CD14-positive monocyte (primary cell): ENCODE data around the gene SLC6A15. TPM values are rescaled to one million over a fixed set of nuclear protein-coding genes. Genes with fewer than 3 reads are reported as not detected.

Experiments
- DNase-seq, 3 donors: peaks; one replicate each; pipeline ENCODE4 v3.0.0-alpha.2; 2011 to 2022
- H2AFZ ChIP-seq: 2 replicates; pipeline ENCODE4 v1.6.0; 2012; ENCODE audit warnings: mild to moderate bottlenecking, low read depth, low read length, inconsistent platforms; ENCODE audit not compliant: insufficient read depth, poor library complexity, severe bottlenecking
- H3K27ac ChIP-seq, 2 donors: 1 replicate in 1 of 2; 2 replicates in 1 of 2; pipeline ENCODE4 v1.5.1; 2012 to 2013; ENCODE audit warnings: low read length in 2 of 2, control low read depth in 1 of 2, inconsistent platforms in 1 of 2, low read depth in 1 of 2, mild to moderate bottlenecking in 1 of 2
- H3K27me3 ChIP-seq, 2 donors: one replicate each; pipeline versions ENCODE4 v1.6.0 to v1.6.1; 2011 to 2013; ENCODE audit warnings: low read length in 2 of 2; ENCODE audit not compliant: control insufficient read depth in 2 of 2, insufficient read depth in 2 of 2
- H3K36me3 ChIP-seq, 2 donors: replicated peaks in 1 of 2; 1 replicate in 1 of 2; 2 replicates in 1 of 2; pipeline versions ENCODE4 v1.5.1 to v1.6.1; 2012 to 2013; ENCODE audit warnings: low read length in 2 of 2, control low read depth in 1 of 2, inconsistent platforms in 1 of 2, mild to moderate bottlenecking in 1 of 2; ENCODE audit not compliant: insufficient read depth in 2 of 2, control insufficient read depth in 1 of 2
- H3K4me1 ChIP-seq, 2 donors: 1 replicate in 1 of 2; 2 replicates in 1 of 2; pipeline versions ENCODE4 v1.5.1 to v1.6.1; 2012 to 2013; ENCODE audit warnings: low read length in 2 of 2, control low read depth in 1 of 2, inconsistent platforms in 1 of 2, mild to moderate bottlenecking in 1 of 2, moderate library complexity in 1 of 2; ENCODE audit not compliant: insufficient read depth in 2 of 2, control insufficient read depth in 1 of 2
- H3K4me2 ChIP-seq: replicated peaks from 2 replicates; pipeline ENCODE3; 2012; ENCODE audit warnings: low read length, moderate library complexity, mild to moderate bottlenecking; ENCODE audit not compliant: poor library complexity, severe bottlenecking; ENCODE audit errors: extremely low read depth
- H3K4me3 ChIP-seq, 3 experiments: fragments of 200-600 bp in 1 of 3; sonication (generic) in 1 of 3; replicated peaks in 1 of 3; 1 replicate in 2 of 3; 2 replicates in 1 of 3; pipeline ENCODE4 v1.5.1; 2011 to 2013; ENCODE audit warnings: low read length in 3 of 3, mild to moderate bottlenecking in 3 of 3, control low read depth in 2 of 3, low read depth in 2 of 3, inconsistent platforms in 1 of 3, moderate library complexity in 1 of 3
- H3K79me2 ChIP-seq: 2 replicates; pipeline ENCODE4 v1.6.0; 2012; ENCODE audit warnings: mild to moderate bottlenecking, control low read depth, inconsistent platforms, low read length, moderate library complexity; ENCODE audit not compliant: insufficient read depth
- H3K9ac ChIP-seq: 2 replicates; pipeline ENCODE4 v1.6.0; 2017; ENCODE audit warnings: low read length, mild to moderate bottlenecking; ENCODE audit not compliant: insufficient read depth, poor library complexity, severe bottlenecking
- H3K9me3 ChIP-seq, 2 donors: replicated peaks in 1 of 2; 1 replicate in 1 of 2; 2 replicates in 1 of 2; pipeline versions ENCODE4 v1.5.1 to v1.6.1; 2012 to 2013; ENCODE audit warnings: low read length in 2 of 2, control low read depth in 1 of 2; ENCODE audit not compliant: control insufficient read depth in 1 of 2, insufficient read depth in 1 of 2
- H4K20me1 ChIP-seq: 2 replicates; pipeline ENCODE4 v1.6.0; 2012; ENCODE audit warnings: mild to moderate bottlenecking, low read length, control low read depth, moderate library complexity; ENCODE audit not compliant: insufficient read depth
- H3K27ac Mint-ChIP-seq, 7 donors: one replicate each; pipeline ENCODE4 v1.8.0; 2020; ENCODE audit warnings: mild to moderate bottlenecking in 7 of 7, mixed read lengths in 7 of 7, moderate library complexity in 6 of 7, inconsistent platforms in 2 of 7
- H3K27me3 Mint-ChIP-seq, 3 donors: one replicate each; pipeline ENCODE4 v1.8.0; 2021 to 2022; ENCODE audit warnings: low read depth in 3 of 3, mild to moderate bottlenecking in 3 of 3, mixed read lengths in 3 of 3, moderate library complexity in 3 of 3, inconsistent platforms in 1 of 3
- H3K36me3 Mint-ChIP-seq, 2 donors: one replicate each; pipeline ENCODE4 v1.8.0; 2020; ENCODE audit warnings: mixed read lengths in 2 of 2, inconsistent platforms in 1 of 2, mild to moderate bottlenecking in 1 of 2
- H3K4me1 Mint-ChIP-seq: one replicate; pipeline ENCODE4 v1.8.0; 2020; ENCODE audit warnings: mild to moderate bottlenecking, mixed read lengths
- H3K4me3 Mint-ChIP-seq, 2 donors: one replicate each; pipeline ENCODE4 v1.8.0; 2020; ENCODE audit warnings: mild to moderate bottlenecking in 2 of 2, mixed read lengths in 2 of 2, moderate library complexity in 1 of 2
- H3K9me3 Mint-ChIP-seq, 7 donors: one replicate each; pipeline ENCODE4 v1.8.0; 2020 to 2022; ENCODE audit warnings: mixed read lengths in 7 of 7, mild to moderate bottlenecking in 6 of 7, moderate library complexity in 6 of 7, inconsistent platforms in 2 of 7
- WGBS: methylation state at CpG from one replicate; pipeline ENCODE4 v1.1.5; 2013; ENCODE audit warnings: missing lambda C conversion rate; ENCODE audit not compliant: insufficient coverage; 5-methylcytosine and 5-hydroxymethylcytosine counted together
- intact Hi-C, 2 donors: fragments of 100-400 bp; cut with micrococcal nuclease; formaldehyde crosslinking; loops; one replicate each; pipeline versions ENCODE4 v1.15.0 to v1.15.1; 2023
- polyA plus RNA-seq, 3 donors: library from polyadenylated mRNA; depleted of rRNA in 1 of 3; unstranded in 2 of 3; stranded (reverse) in 1 of 3; fragments of 300-500 nt in 2 of 3; fragments of >200 nt in 1 of 3; fragmentation: Illumina TruSeq in 2 of 3; gene quantifications; 1 replicate in 2 of 3; 2 replicates in 1 of 3; pipeline ENCODE4 v1.2.3, GENCODE V29; 2012 to 2021
- TF ChIP-seq, protein P1 (sequence below): fragments of 200-600 bp; IDR thresholded peaks from one replicate; pipeline ENCODE4 v1.8.0; 2022; ENCODE audit warnings: antibody characterized with exemption, mild to moderate bottlenecking

SLC6A15 gene
- polyA plus RNA-seq, 3 donors = not detected

DNA sequence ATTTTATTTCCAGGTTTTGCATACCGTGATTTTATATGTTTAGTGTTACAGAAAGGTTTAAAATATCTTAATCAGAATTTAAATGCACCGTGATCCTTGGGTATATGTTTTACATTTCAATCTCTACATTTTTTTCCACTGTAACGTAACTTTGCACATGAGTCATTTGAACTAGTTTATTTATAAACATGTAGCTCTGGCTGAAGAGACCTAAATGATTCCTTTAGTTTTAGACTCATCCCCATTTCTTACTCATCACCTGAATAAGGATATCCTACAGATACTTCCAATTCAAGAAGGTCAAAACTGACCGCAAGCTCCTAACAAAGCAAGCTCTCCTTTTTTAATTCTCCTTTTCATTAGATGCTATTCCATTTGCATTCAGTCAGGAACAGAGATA, 42.7 kb upstream of the SLC6A15 start:
- H3K36me3 ChIP-seq = no peaks in the 10 kb centered on the region
- no peaks in the 10 kb centered on the region for H3K9me3 ChIP-seq
- H3K9ac ChIP-seq = no peak overlapping the region
- Mint-ChIP-seq H3K36me3 (no peaks in the 10 kb centered on the region), H3K4me1 (no peaks in the 10 kb centered on the region), H3K27ac (no peak overlapping the region), H3K9me3 (no peaks in the 10 kb centered on the region), H3K27me3 (peaks cover 0 to 2% (median 1%) of the 10 kb centered on the region in 3 donors), H3K4me3 (no peak overlapping the region)
- intact Hi-C loops = no loop called here
- H4K20me1 ChIP-seq = no peaks in the 10 kb centered on the region
- no peak overlapping the region for H2AFZ ChIP-seq
- H3K4me1 ChIP-seq = no peaks in the 10 kb centered on the region
- no peaks in the 10 kb centered on the region for H3K27me3 ChIP-seq
- WGBS = 87% methylated on average over 1 of the region's 4 CpGs
- no peaks in the 10 kb centered on the region for H3K79me2 ChIP-seq
- no peak for DNase-seq
- H3K4me3 ChIP-seq = no peak overlapping the region
- no peak overlapping the region for H3K27ac ChIP-seq
- TF ChIP-seq, protein P1, sequence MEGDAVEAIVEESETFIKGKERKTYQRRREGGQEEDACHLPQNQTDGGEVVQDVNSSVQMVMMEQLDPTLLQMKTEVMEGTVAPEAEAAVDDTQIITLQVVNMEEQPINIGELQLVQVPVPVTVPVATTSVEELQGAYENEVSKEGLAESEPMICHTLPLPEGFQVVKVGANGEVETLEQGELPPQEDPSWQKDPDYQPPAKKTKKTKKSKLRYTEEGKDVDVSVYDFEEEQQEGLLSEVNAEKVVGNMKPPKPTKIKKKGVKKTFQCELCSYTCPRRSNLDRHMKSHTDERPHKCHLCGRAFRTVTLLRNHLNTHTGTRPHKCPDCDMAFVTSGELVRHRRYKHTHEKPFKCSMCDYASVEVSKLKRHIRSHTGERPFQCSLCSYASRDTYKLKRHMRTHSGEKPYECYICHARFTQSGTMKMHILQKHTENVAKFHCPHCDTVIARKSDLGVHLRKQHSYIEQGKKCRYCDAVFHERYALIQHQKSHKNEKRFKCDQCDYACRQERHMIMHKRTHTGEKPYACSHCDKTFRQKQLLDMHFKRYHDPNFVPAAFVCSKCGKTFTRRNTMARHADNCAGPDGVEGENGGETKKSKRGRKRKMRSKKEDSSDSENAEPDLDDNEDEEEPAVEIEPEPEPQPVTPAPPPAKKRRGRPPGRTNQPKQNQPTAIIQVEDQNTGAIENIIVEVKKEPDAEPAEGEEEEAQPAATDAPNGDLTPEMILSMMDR = no peak
- H3K4me2 ChIP-seq = no peak overlapping the region

DNA sequence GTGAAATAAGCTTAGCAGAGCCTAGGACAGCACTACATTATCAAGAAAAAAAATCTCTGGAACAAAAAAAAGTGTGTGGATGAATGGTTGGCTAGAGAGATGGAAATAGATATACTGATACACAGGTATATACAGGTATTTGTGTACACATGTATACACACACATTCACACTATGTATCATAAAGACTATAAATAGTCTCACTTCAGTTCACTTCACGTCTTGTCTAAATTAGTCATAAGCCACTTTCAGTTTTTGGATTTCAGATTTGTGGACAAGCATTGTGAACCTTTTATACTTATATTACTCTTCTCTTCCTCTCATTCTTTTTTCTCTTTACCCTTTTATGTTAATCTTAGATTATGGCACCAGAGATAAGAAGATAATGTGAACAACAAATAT, 41.8 kb upstream of the SLC6A15 start:
- DNase-seq = no peak
- Histone ChIP-seq H2AFZ (no peak overlapping the region), H3K9ac (no peak overlapping the region), H3K4me2 (no peak overlapping the region), H3K4me3 (no peak overlapping the region), H3K79me2 (no peaks in the 10 kb centered on the region), H3K9me3 (no peaks in the 10 kb centered on the region), H3K36me3 (no peaks in the 10 kb centered on the region), H3K4me1 (no peaks in the 10 kb centered on the region), H3K27ac (no peak overlapping the region), H4K20me1 (no peaks in the 10 kb centered on the region), H3K27me3 (no peaks in the 10 kb centered on the region)
- no peaks in the 10 kb centered on the region for H3K36me3 Mint-ChIP-seq
- intact Hi-C loops = no loop called here
- no peak overlapping the region for H3K4me3 Mint-ChIP-seq
- no peaks in the 10 kb centered on the region for H3K4me1 Mint-ChIP-seq
- H3K9me3 Mint-ChIP-seq = no peaks in the 10 kb centered on the region
- no peak overlapping the region for H3K27ac Mint-ChIP-seq
- peaks cover 0 to 2% (median 1%) of the 10 kb centered on the region in 3 donors for H3K27me3 Mint-ChIP-seq
- no CpG with 5 or more reads among the region's 1 CpG for WGBS
- TF ChIP-seq, protein P1 = no peak
